Fibroblast of skin of left quadriceps (primary cell): ENCODE data around the gene CEP97.
"Not testable (repeated sequence)": the region's sequence is repeated elsewhere in the genome, so short reads cannot be mapped to it uniquely, and the experiment has no call there.

ENCODE experiments used
- DNase-seq, 2 experiments: peaks; one replicate each; pipeline ENCODE4 v3.0.0-alpha.2; 2013; ENCODE audit warnings: low read depth in 2 of 2

The CEP97 gene, protein sequence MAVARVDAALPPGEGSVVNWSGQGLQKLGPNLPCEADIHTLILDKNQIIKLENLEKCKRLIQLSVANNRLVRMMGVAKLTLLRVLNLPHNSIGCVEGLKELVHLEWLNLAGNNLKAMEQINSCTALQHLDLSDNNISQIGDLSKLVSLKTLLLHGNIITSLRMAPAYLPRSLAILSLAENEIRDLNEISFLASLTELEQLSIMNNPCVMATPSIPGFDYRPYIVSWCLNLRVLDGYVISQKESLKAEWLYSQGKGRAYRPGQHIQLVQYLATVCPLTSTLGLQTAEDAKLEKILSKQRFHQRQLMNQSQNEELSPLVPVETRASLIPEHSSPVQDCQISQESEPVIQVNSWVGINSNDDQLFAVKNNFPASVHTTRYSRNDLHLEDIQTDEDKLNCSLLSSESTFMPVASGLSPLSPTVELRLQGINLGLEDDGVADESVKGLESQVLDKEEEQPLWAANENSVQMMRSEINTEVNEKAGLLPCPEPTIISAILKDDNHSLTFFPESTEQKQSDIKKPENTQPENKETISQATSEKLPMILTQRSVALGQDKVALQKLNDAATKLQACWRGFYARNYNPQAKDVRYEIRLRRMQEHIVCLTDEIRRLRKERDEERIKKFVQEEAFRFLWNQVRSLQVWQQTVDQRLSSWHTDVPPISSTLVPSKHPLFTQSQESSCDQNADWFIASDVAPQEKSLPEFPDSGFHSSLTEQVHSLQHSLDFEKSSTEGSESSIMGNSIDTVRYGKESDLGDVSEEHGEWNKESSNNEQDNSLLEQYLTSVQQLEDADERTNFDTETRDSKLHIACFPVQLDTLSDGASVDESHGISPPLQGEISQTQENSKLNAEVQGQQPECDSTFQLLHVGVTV

DNA sequence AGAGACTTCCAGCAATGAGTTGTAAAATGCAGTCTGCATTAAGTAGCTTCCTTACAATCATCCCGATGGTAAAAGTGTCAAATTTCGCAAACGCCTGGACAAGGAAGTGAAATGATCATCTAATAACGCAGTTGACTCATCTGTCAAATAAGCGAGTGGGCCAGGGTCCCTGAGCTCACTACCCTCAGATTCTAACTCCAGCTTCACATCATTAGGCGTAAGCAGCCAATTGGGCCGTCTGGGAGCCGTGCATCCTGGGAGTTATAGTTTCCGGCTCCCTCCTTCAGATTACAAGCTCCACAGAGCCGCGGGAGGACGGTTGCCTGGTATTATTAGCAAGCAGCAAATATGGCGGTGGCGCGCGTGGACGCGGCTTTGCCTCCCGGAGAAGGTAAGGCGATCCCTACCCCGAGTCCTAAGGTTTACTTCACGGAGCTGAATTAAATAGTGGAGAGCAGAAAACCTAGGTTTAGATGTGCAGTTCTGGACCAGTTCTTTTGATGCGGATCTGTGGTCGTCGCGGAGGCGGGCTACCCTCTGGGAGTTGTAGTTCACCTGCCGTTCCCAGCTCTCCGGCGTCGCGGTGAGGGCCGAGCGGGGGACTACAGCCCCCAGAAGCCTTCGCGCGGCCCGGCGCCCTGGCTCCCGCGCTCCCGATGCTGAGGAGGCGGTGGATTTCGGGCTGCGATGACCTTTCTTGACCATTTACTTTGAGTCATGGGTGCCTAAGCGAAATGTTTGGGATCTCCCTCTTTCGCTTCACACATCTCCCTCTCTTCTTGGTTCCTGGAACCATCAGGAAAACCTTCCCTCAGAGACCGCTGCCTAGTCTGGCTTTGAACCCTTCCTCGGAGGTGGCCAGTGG is at the start of gene CEP97:
CEP97 (plus strand) TSS at position 286 of the 865 bp plus-strand sequence; CDS start at position 349, 63 bp downstream.
- peak; percentile 88 for DNase-seq

DNA sequence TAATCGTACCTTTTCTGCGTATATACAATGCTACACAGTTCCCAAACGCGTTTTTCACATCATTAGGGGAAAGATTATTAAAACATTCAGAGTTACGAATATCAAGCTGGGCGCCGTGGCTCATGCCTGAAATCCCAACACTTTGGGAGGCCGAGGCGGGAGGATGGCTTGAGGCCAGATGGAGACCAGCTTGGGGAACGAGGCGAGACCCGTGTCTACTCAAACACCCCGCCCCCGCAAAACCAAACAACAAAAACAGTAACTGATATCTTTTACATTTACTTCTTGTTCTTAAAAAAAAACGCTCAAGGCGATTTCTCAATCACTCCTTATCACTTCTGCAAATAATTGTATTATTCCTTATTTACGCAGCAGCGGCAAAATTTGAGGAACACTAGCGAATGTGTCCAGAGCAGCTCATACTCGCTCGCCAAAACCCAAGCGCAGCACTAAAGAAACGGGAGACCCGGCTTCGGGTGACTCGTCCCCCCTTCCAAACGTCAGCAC is 48.7 kb upstream of the CEP97 start:
- DNase-seq = no peak

- DNase-seq = peak; percentile 91 to 92
These were observed 48.1 kb upstream of the CEP97 start for GRCh38 chr3:101676216-101676764.

DNA sequence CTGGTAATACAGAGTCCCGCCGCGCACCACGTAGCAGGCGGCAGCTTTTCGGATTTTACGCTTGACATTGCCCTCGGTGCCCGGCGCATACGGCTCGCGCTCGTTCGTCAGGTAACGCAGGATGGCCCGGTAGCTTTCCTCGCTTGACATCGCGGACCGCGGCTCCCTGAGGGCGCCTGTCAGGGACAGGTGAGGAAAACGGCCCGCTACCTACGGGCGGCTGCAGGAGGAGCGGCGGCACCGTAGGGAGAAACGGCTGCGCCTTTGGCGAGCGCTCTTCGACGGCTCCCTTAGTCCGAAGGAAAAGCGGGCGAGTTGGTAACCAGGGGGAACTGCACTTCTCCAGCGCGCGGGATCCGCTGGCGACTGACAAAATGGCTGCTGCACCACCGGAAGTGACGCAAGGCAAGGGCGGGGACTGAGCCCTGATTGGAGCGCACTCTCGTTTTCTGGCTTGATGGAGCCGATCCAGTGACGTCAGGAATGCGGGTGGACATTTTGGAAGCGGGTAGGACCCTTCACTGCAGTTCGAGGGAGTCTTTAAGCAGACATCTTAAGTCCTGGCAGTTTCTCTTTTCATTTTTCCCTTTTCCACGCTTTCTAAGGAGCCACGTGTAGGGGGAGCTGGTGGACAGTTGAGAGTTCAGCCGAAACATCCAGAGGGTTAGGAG is 47.5 kb upstream of the CEP97 start, which contains the start of gene ZBTB11:
ZBTB11 (minus strand) TSS at position 368 of the 671 bp plus-strand sequence; CDS start at position 150, 218 bp downstream.
- peak; percentile 100 for DNase-seq

GRCh38 chr3:101677436-101678286 is 46.8 kb upstream of the CEP97 start:
- no peak for DNase-seq

GRCh38 chr3:101678837-101679236 is 45.6 kb upstream of the CEP97 start:
- DNase-seq = not testable (repeated sequence)

- no peak for DNase-seq
These were observed 43.9 kb upstream of the CEP97 start for GRCh38 chr3:101680466-101680865.

GRCh38 chr3:101685050-101685400 is 39.4 kb upstream of the CEP97 start:
- no peak for DNase-seq

GRCh38 chr3:101685870-101686307 is 38.5 kb upstream of the CEP97 start:
- no peak for DNase-seq

GRCh38 chr3:101687142-101687931 is 37.1 kb upstream of the CEP97 start:
- no peak for DNase-seq

GRCh38 chr3:101689286-101689685 is 35.1 kb upstream of the CEP97 start:
- no peak for DNase-seq

DNA sequence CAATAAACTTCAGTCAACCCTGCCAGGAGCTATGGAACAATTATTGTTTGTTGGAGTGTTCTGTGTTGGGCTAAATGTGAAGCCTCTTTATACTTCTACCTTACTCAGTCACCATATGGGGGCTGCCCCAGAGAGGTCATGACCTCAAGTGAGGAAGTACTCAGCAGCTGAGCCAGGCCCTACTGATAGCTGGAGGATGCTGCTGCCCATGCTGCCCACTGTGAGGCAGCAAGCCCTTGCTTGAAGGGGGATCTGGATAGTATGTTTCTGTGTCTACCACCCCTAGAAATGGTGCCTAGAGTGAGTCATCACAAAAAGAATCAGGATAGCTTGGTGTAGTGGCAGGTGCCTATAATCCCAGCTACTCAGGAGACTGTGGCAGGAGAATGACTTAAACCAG is 33.4 kb upstream of the CEP97 start:
- DNase-seq = no peak

- DNase-seq = not testable (repeated sequence)
These were observed 32.4 kb upstream of the CEP97 start for GRCh38 chr3:101691685-101692671.

GRCh38 chr3:101693540-101693939 is 30.9 kb upstream of the CEP97 start:
- not testable (repeated sequence) for DNase-seq

DNA sequence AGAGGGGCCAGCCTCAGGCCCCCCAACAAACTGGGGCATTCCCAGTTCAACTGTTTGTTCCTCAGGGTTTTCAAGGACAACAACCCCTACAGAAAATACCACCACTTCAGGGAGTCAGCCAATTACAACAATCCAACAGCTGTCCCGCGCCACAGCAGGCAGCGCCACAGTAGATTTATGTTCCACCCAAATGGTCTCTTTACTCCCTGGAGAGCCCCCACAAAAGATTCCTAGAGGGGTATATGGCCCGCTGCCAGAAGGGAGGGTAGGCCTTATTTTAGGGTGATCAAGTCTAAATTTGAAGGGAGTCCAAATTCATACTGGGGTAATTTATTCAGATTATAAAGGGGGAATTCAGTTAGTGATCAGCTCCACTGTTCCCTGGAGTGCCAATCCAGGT is 29.6 kb upstream of the CEP97 start:
- not testable (repeated sequence) for DNase-seq

- DNase-seq = no peak
These were observed 28.5 kb upstream of the CEP97 start for GRCh38 chr3:101695779-101696372.
